GM18505 (cell line): ENCODE measurements around the gene RBM19.
"Not testable (repeated sequence)": the region's sequence is repeated elsewhere in the genome, so short reads cannot be mapped to it uniquely, and the experiment has no call there.

Experiments
- ATAC-seq: cut with Tn5 transposase; IDR thresholded peaks from one replicate; pipeline ENCODE4 v1.9.1; 2021; ENCODE audit not compliant: unreplicated experiment
- POLR2A ChIP-seq: IDR thresholded peaks from 4 replicates; pipeline ENCODE4 v1.6.1; 2011; ENCODE audit warnings: borderline replicate concordance; ENCODE audit not compliant: insufficient read depth, insufficient read length; ENCODE audit errors: extremely low read depth

Gene RBM19

GRCh38 chr12:113906411-113907200, 59.5 kb downstream of the RBM19 start:
- TF ChIP-seq POLR2A: no peak
- ATAC-seq: no peak

- TF ChIP-seq POLR2A: no peak
- no peak for ATAC-seq
Observed at GRCh38 chr12:113905829-113906228, 60.3 kb downstream of the RBM19 start.

- ATAC-seq: no peak
- no peak for TF ChIP-seq POLR2A
Observed at GRCh38 chr12:113903381-113903863, 62.7 kb downstream of the RBM19 start.

- not testable (repeated sequence) for ATAC-seq
Observed at GRCh38 chr12:113901319-113901718, 64.8 kb downstream of the RBM19 start.

GRCh38 chr12:113900716-113901115, 65.4 kb downstream of the RBM19 start:
- no peak for ATAC-seq
- TF ChIP-seq POLR2A: no peak

GRCh38 chr12:113899561-113900471, 66.3 kb downstream of the RBM19 start:
- TF ChIP-seq POLR2A: no peak
- no peak for ATAC-seq

- TF ChIP-seq POLR2A: no peak
- ATAC-seq: no peak
Observed at GRCh38 chr12:113899042-113899560, 67.0 kb downstream of the RBM19 start.

GRCh38 chr12:113898466-113898865, 67.7 kb downstream of the RBM19 start:
- TF ChIP-seq POLR2A: no peak
- no peak for ATAC-seq

GRCh38 chr12:113897406-113897805, 68.7 kb downstream of the RBM19 start:
- ATAC-seq: no peak
- no peak for TF ChIP-seq POLR2A

- ATAC-seq: no peak
- no peak for TF ChIP-seq POLR2A
Observed at GRCh38 chr12:113896841-113897240, 69.3 kb downstream of the RBM19 start.

GRCh38 chr12:113896194-113896593, 69.9 kb downstream of the RBM19 start:
- ATAC-seq: no peak
- TF ChIP-seq POLR2A: no peak

- no peak for ATAC-seq
- no peak for TF ChIP-seq POLR2A
Observed at GRCh38 chr12:113895176-113895575, 70.9 kb downstream of the RBM19 start.

- ATAC-seq: no peak
- no peak for TF ChIP-seq POLR2A
Observed at GRCh38 chr12:113894697-113895096, 71.4 kb downstream of the RBM19 start.

- no peak for ATAC-seq
- no peak for TF ChIP-seq POLR2A
Observed at GRCh38 chr12:113893221-113893620, 72.9 kb downstream of the RBM19 start.

- TF ChIP-seq POLR2A: no peak
- ATAC-seq: no peak
Observed at GRCh38 chr12:113892556-113892955, 73.6 kb downstream of the RBM19 start.
